Measurements from ENCODE around the gene DPYSL4.

DNA sequence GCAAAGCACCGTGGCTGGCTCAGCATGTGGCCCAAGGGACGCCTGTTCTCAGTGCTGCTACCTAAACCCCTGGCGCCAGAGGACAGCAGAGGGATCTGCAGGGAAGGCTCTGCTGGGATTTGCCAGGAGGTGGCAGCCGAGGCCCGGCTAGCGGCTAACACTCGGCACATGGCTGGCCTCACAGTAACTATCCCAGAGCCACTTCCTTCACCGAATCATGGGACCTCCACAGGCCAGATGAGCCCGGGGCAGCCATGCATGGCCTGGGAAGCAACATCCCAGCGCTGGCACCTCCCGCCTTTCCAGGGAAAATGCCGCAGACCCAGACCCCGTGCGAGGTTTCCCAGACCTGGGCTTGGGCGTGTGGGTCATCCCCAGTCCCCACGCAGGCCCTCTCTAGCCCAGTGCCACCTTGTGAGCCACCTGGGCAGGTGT lies 36.4 kb downstream of the DPYSL4 start:
- no peak for TF ChIP-seq POLR2AphosphoS5 (IDR thresholded peaks at IDR 0.05; ENCODE audit: low read depth, low read length)
- TF ChIP-seq, protein P1, sequence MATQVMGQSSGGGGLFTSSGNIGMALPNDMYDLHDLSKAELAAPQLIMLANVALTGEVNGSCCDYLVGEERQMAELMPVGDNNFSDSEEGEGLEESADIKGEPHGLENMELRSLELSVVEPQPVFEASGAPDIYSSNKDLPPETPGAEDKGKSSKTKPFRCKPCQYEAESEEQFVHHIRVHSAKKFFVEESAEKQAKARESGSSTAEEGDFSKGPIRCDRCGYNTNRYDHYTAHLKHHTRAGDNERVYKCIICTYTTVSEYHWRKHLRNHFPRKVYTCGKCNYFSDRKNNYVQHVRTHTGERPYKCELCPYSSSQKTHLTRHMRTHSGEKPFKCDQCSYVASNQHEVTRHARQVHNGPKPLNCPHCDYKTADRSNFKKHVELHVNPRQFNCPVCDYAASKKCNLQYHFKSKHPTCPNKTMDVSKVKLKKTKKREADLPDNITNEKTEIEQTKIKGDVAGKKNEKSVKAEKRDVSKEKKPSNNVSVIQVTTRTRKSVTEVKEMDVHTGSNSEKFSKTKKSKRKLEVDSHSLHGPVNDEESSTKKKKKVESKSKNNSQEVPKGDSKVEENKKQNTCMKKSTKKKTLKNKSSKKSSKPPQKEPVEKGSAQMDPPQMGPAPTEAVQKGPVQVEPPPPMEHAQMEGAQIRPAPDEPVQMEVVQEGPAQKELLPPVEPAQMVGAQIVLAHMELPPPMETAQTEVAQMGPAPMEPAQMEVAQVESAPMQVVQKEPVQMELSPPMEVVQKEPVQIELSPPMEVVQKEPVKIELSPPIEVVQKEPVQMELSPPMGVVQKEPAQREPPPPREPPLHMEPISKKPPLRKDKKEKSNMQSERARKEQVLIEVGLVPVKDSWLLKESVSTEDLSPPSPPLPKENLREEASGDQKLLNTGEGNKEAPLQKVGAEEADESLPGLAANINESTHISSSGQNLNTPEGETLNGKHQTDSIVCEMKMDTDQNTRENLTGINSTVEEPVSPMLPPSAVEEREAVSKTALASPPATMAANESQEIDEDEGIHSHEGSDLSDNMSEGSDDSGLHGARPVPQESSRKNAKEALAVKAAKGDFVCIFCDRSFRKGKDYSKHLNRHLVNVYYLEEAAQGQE (IDR thresholded peaks at IDR 0.05; ENCODE audit: insufficient read depth in 1 of 2, low read depth in 2 of 2, low read length in 2 of 2) = no peak
- TF ChIP-seq TAF1 (IDR thresholded peaks at IDR 0.05; ENCODE audit: borderline replicate concordance, insufficient read depth, low read length) = no peak
- TF ChIP-seq FOXP2 (optimal IDR thresholded peaks at IDR 0.05; ENCODE audit: borderline replicate concordance, extremely low read depth, extremely low read length, insufficient read depth) = no peak
- TF ChIP-seq SIN3A (IDR thresholded peaks at IDR 0.05; ENCODE audit: borderline replicate concordance, insufficient read depth, low read length) = no peak

All from PFSK-1 (cell line).